Natural killer cell (primary cell): Measurements from ENCODE around the gene NPNT. TPM values are rescaled to one million over a fixed set of nuclear protein-coding genes. Genes with fewer than 3 reads are reported as not detected.

Source experiments
- ATAC-seq, 3 donors: fragments of 150-1000 bp in 2 of 3; fragments of 200-7000 bp in 1 of 3; cut with Tn5 transposase; 1 replicate in 1 of 3; 2 replicates in 2 of 3; pipeline ENCODE4 v1.10.0; 2021; ENCODE audit warnings: mild to moderate bottlenecking in 2 of 3, moderate library complexity in 2 of 3
- DNase-seq, 2 donors: peaks; one replicate each; pipeline versions ENCODE4 v3.0.0 to v3.0.0-alpha.2; 2013 to 2021; ENCODE audit warnings: mixed read lengths in 1 of 2
- H3K27ac ChIP-seq: one replicate; pipeline ENCODE4 v1.5.1; 2013; ENCODE audit warnings: mild to moderate bottlenecking, low read length
- H3K27me3 ChIP-seq: one replicate; pipeline ENCODE4 v1.6.1; 2013; ENCODE audit warnings: low read length; ENCODE audit not compliant: control insufficient read depth, insufficient read depth
- H3K36me3 ChIP-seq: one replicate; pipeline ENCODE4 v1.6.1; 2013; ENCODE audit warnings: low read length; ENCODE audit not compliant: control insufficient read depth, insufficient read depth
- H3K4me1 ChIP-seq: one replicate; pipeline ENCODE4 v1.6.1; 2013; ENCODE audit warnings: low read length; ENCODE audit not compliant: control insufficient read depth, insufficient read depth
- H3K4me3 ChIP-seq: one replicate; pipeline ENCODE4 v1.5.1; 2013; ENCODE audit warnings: low read length
- H3K9me3 ChIP-seq: one replicate; pipeline ENCODE4 v1.6.1; 2013; ENCODE audit warnings: low read length; ENCODE audit not compliant: control insufficient read depth, insufficient read depth
- H3K27ac Mint-ChIP-seq, 2 donors: one replicate each; pipeline ENCODE4 v1.8.0; 2022; ENCODE audit warnings: mild to moderate bottlenecking in 2 of 2, mixed read lengths in 2 of 2, moderate library complexity in 1 of 2
- H3K27me3 Mint-ChIP-seq, 2 donors: one replicate each; pipeline ENCODE4 v1.8.0; 2022; ENCODE audit warnings: low read depth in 2 of 2, mixed read lengths in 2 of 2
- H3K36me3 Mint-ChIP-seq: one replicate; pipeline ENCODE4 v1.8.0; 2022; ENCODE audit warnings: mixed read lengths
- H3K4me1 Mint-ChIP-seq, 2 donors: one replicate each; pipeline ENCODE4 v1.8.0; 2022; ENCODE audit warnings: mixed read lengths in 2 of 2
- H3K4me3 Mint-ChIP-seq: one replicate; pipeline ENCODE4 v1.8.0; 2022; ENCODE audit warnings: mild to moderate bottlenecking, moderate library complexity, mixed read lengths
- H3K9me3 Mint-ChIP-seq, 2 donors: one replicate each; pipeline ENCODE4 v1.8.0; 2022; ENCODE audit warnings: mixed read lengths in 2 of 2
- WGBS: methylation state at CpG from one replicate; pipeline ENCODE4 v1.1.7; 2013; ENCODE audit warnings: missing lambda C conversion rate; ENCODE audit not compliant: insufficient coverage; 5-methylcytosine and 5-hydroxymethylcytosine counted together
- intact Hi-C: fragments of 100-400 bp; cut with micrococcal nuclease; formaldehyde crosslinking; loops from one replicate; pipeline ENCODE4 v1.14.2; 2022
- total RNA-seq, 4 donors: library from RNA; stranded (reverse); fragments of 120-200 nt in 1 of 4; gene quantifications; one replicate each; pipeline versions ENCODE4 v1.2.3 to v1.2.4, GENCODE V29; 2013 to 2022
- TF ChIP-seq, protein P1 (sequence below): fragments of 200-600 bp; IDR thresholded peaks from one replicate; pipeline ENCODE4 v1.8.0; 2022; ENCODE audit warnings: antibody characterized with exemption

Gene NPNT
- total RNA-seq, 3 donors from 2014 or later (not counting 1 experiment from before 2014, with no cell fraction given) = not detected

DNA sequence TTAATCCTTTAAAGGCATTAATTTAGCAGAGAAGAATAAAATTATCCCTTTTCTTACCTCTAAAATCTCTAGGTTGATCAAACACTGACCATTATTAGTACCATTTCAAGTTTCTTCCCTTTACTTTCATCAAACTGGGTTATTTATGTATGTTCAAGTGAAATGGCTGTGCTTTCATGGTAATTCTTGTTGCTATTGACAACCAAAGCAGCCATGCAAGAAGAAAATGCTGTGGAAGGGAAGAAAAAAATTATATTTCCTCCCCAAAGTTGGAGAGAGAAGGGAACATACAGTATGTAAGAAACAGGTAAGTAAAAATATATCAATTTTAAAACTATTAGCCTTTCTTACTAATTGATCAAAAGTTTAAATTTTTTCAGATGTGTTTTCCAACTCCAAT, 16.2 kb downstream of the NPNT start:
- Histone ChIP-seq H3K4me3 (no peak overlapping the region), H3K9me3 (no peaks in the 10 kb centered on the region), H3K27me3 (no peaks in the 10 kb centered on the region), H3K36me3 (no peaks in the 10 kb centered on the region), H3K27ac (no peak overlapping the region), H3K4me1 (no peaks in the 10 kb centered on the region)
- TF ChIP-seq, protein P1, sequence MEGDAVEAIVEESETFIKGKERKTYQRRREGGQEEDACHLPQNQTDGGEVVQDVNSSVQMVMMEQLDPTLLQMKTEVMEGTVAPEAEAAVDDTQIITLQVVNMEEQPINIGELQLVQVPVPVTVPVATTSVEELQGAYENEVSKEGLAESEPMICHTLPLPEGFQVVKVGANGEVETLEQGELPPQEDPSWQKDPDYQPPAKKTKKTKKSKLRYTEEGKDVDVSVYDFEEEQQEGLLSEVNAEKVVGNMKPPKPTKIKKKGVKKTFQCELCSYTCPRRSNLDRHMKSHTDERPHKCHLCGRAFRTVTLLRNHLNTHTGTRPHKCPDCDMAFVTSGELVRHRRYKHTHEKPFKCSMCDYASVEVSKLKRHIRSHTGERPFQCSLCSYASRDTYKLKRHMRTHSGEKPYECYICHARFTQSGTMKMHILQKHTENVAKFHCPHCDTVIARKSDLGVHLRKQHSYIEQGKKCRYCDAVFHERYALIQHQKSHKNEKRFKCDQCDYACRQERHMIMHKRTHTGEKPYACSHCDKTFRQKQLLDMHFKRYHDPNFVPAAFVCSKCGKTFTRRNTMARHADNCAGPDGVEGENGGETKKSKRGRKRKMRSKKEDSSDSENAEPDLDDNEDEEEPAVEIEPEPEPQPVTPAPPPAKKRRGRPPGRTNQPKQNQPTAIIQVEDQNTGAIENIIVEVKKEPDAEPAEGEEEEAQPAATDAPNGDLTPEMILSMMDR = no peak
- DNase-seq = no peak
- no peaks in the 10 kb centered on the region for H3K4me1 Mint-ChIP-seq
- no peak overlapping the region for H3K27ac Mint-ChIP-seq
- no peak for ATAC-seq
- intact Hi-C loops = no loop called here
- H3K36me3 Mint-ChIP-seq = no peaks in the 10 kb centered on the region
- no peaks in the 10 kb centered on the region for H3K27me3 Mint-ChIP-seq
- H3K9me3 Mint-ChIP-seq = peaks cover 0 to 3% of the 10 kb centered on the region in 2 donors
- H3K4me3 Mint-ChIP-seq = no peak overlapping the region

DNA sequence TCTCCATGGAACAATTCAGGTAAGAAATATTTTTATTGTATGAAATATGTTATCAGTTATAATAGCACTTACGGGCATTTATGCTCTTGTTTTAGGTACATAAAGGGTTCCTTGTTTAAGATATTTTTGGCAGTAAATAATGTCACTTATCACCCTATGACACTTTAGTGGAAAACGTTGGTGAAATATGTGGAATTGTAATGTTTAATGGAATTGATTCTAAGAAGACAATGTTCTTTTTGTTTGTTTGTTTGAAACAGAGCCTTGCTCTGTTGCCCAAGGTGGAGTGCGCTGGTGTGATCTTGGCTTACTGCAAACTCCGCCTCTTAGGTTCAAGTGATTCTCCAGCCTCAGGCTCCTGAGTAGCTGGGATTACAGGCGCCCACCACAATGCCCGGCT, 17.4 kb downstream of the NPNT start:
- H3K36me3 ChIP-seq = no peaks in the 10 kb centered on the region
- H3K27ac ChIP-seq = no peak overlapping the region
- H3K4me3 Mint-ChIP-seq = no peak overlapping the region
- H3K4me1 ChIP-seq = no peaks in the 10 kb centered on the region
- 91% methylated on average over 5 of the region's 6 CpGs for WGBS
- H3K4me3 ChIP-seq = no peak overlapping the region
- no peak for ATAC-seq
- H3K36me3 Mint-ChIP-seq = no peaks in the 10 kb centered on the region
- TF ChIP-seq, protein P1 = no peak
- H3K27ac Mint-ChIP-seq = no peak overlapping the region
- H3K9me3 Mint-ChIP-seq = peaks cover 0 to 3% of the 10 kb centered on the region in 2 donors
- H3K27me3 ChIP-seq = no peaks in the 10 kb centered on the region
- H3K9me3 ChIP-seq = no peaks in the 10 kb centered on the region
- intact Hi-C loops = no loop called here
- H3K4me1 Mint-ChIP-seq = no peaks in the 10 kb centered on the region
- DNase-seq = no peak
- H3K27me3 Mint-ChIP-seq = no peaks in the 10 kb centered on the region

DNA sequence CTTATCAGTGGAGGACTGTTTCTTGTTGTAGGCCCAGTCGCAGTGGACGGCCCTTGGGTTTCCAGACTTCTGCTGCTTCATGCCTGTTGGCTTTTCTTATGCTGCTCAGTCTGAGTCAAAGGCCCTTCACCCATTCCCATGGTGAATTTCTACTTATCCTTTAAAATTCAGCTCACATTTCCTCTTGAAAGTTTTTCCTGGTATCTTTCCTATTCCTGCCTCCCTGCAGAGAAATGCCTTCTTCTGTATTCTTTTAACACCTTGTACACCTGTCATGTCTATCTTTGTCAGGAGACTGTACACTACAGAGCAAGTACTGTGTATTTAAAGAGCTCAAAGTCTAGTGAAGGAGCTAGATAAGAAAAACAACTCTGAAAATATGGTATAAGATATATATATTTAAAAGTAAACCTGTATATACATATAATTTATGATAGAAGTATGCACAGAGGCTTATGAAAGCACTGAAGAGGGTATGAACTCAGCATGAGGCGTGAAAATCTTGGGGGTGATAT, 22.0 kb downstream of the NPNT start:
- DNase-seq = no peak
- H3K27ac ChIP-seq = no peak overlapping the region
- H3K36me3 ChIP-seq = no peaks in the 10 kb centered on the region
- TF ChIP-seq, protein P1 = no peak
- H3K4me1 ChIP-seq = no peaks in the 10 kb centered on the region
- 84% methylated on average over 3 of the region's 3 CpGs for WGBS
- no peak overlapping the region for H3K4me3 ChIP-seq
- Mint-ChIP-seq H3K9me3 (peaks cover 0 to 3% of the 10 kb centered on the region in 2 donors), H3K27ac (no peak overlapping the region), H3K36me3 (no peaks in the 10 kb centered on the region), H3K27me3 (no peaks in the 10 kb centered on the region), H3K4me3 (no peak overlapping the region), H3K4me1 (no peaks in the 10 kb centered on the region)
- no peaks in the 10 kb centered on the region for H3K27me3 ChIP-seq
- intact Hi-C loops = no loop called here
- no peak for ATAC-seq
- H3K9me3 ChIP-seq = no peaks in the 10 kb centered on the region

DNA sequence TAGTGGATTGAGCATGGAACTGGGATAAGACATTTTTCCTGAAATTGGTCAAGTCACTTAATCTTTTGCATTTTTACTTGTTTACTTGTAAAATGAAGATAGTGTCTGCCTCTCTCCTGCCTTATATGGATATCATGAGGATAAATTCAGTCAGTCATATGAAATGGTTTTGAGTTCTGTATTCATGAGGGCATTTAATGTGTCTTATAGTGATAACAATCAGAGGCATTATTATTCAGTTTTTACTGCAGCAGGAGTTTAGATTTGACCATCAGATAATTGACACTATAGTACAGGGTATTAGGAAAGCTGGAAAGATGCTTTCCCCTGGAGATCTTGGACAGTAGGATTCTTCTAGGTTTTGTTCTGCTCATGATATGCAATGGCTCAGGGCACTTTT, 26.0 kb downstream of the NPNT start:
- Mint-ChIP-seq H3K9me3 (peaks cover 3 to 6% of the 10 kb centered on the region in 2 donors), H3K27ac (no peak overlapping the region), H3K27me3 (no peaks in the 10 kb centered on the region), H3K36me3 (no peaks in the 10 kb centered on the region), H3K4me3 (no peak overlapping the region), H3K4me1 (no peaks in the 10 kb centered on the region)
- Histone ChIP-seq H3K4me1 (no peaks in the 10 kb centered on the region), H3K9me3 (no peaks in the 10 kb centered on the region), H3K27me3 (no peaks in the 10 kb centered on the region), H3K36me3 (no peaks in the 10 kb centered on the region), H3K4me3 (no peak overlapping the region), H3K27ac (no peak overlapping the region)
- TF ChIP-seq, protein P1 = no peak
- intact Hi-C loops = no loop called here
- no peak for DNase-seq
- no peak for ATAC-seq
